Spleen (tissue), 11 donors: ENCODE measurements around the gene MEAK7. TPM values are rescaled to one million over a fixed set of nuclear protein-coding genes. Genes with fewer than 3 reads are reported as not detected.

ENCODE experiments used
- DNase-seq: peaks from one replicate; pipeline ENCODE4 v3.0.0-alpha.2; 2020
- H3K27ac ChIP-seq, 8 donors: fragments of 200-600 bp; sonication (generic) in 7 of 8; 1 replicate in 4 of 8; 2 replicates in 4 of 8; pipeline versions ENCODE4 v1.5.0 to v1.8.0; 2016 to 2021; ENCODE audit warnings: inconsistent platforms in 4 of 8, mild to moderate bottlenecking in 4 of 8, moderate library complexity in 1 of 8
- H3K27me3 ChIP-seq, 7 donors: fragments of 200-600 bp; sonication (generic) in 6 of 7; replicated peaks in 1 of 7; 1 replicate in 4 of 7; 2 replicates in 3 of 7; pipeline versions ENCODE4 v1.5.0 to v1.8.0; 2016 to 2021; ENCODE audit warnings: inconsistent platforms in 3 of 7, mild to moderate bottlenecking in 1 of 7
- H3K36me3 ChIP-seq, 6 donors: fragments of 200-600 bp; sonication (generic) in 5 of 6; 1 replicate in 4 of 6; 2 replicates in 2 of 6; pipeline versions ENCODE4 v1.5.0 to v1.8.0; 2016 to 2021; ENCODE audit warnings: inconsistent platforms in 2 of 6
- H3K4me1 ChIP-seq, 6 donors: fragments of 200-600 bp; sonication (generic) in 5 of 6; 1 replicate in 3 of 6; 2 replicates in 3 of 6; pipeline versions ENCODE4 v1.5.0 to v1.8.0; 2016 to 2021; ENCODE audit warnings: inconsistent platforms in 3 of 6
- H3K4me3 ChIP-seq, 8 donors: fragments of 200-600 bp; sonication (generic) in 7 of 8; 1 replicate in 4 of 8; 2 replicates in 4 of 8; pipeline versions ENCODE4 v1.5.0 to v1.8.0; 2016 to 2021; ENCODE audit warnings: inconsistent platforms in 4 of 8, mild to moderate bottlenecking in 4 of 8, moderate library complexity in 2 of 8
- H3K9me3 ChIP-seq, 8 donors: fragments of 200-600 bp; sonication (generic) in 7 of 8; 1 replicate in 4 of 8; 2 replicates in 4 of 8; pipeline versions ENCODE4 v1.5.0 to v1.8.0; 2016 to 2021; ENCODE audit warnings: inconsistent platforms in 4 of 8
- CTCF ChIP-seq, 11 experiments: fragments of 200-600 bp in 7 of 11; fragments of 450-650 bp in 4 of 11; sonication (generic) in 4 of 11; IDR thresholded peaks in 8 of 11; conservative IDR thresholded peaks in 3 of 11; 1 replicate in 7 of 11; 2 replicates in 4 of 11; pipeline versions ENCODE4 v1.4.0 to v1.8.0; 2016 to 2021; ENCODE audit warnings: antibody characterized with exemption in 11 of 11, inconsistent platforms in 4 of 11, mild to moderate bottlenecking in 1 of 11
- POLR2A ChIP-seq, 3 donors: fragments of 450-650 bp; IDR thresholded peaks; one replicate each; pipeline ENCODE4 v1.5.1; 2017; ENCODE audit warnings: antibody characterized with exemption in 3 of 3, mild to moderate bottlenecking in 1 of 3
- POLR2AphosphoS5 ChIP-seq, 3 donors: sonication (generic); formaldehyde crosslinking; IDR thresholded peaks; one replicate each; pipeline ENCODE4 v1.5.1; 2017; ENCODE audit warnings: antibody characterized with exemption in 3 of 3
- WGBS, 5 donors: extraction: QIAGEN DNeasy Blood & Tissue Kit in 3 of 5; methylation state at CpG; one replicate each; pipeline versions ENCODE4 v1.1.5 to v1.1.7; 2013 to 2018; 5-methylcytosine and 5-hydroxymethylcytosine counted together
- intact Hi-C: fragments of 100-400 bp; cut with DNase I; formaldehyde crosslinking; loops from one replicate; pipeline ENCODE4 v1.15.0; 2023; ENCODE audit warnings: low total_unique reads
- polyA plus RNA-seq, 3 donors: library from polyadenylated mRNA; stranded (reverse); fragments of 200-250 nt; gene quantifications; one replicate each; pipeline ENCODE4 v1.2.1, GENCODE V29; 2013
- total RNA-seq, 7 donors: library from RNA; depleted of rRNA in 3 of 7; stranded (reverse); fragments of >200 nt in 3 of 7; fragmentation: NEBNext Ultra II Directional in 4 of 7; extraction: Animal tissue kit (Norgen Biotek cat#: 25700) in 4 of 7; gene quantifications; one replicate each; pipeline versions ENCODE4 v1.1.0 to v1.2.1, GENCODE V29; 2016 to 2021
- donor health status: healthy with polysubstance abuse.
- donor health status: DM: no; HTN: no; CAD: no; lungs with moderate emphysema.
- donor health status: DM: no; HTN: no; CAD: no.
- donor health status: Bipolar disorder and iron deficiency.
- donor health status: healthy.
- donor health status: DM: no; HTN: no; CAD: no.
- donor health status: DM: yes; HTN: yes; CAD: no.

MEAK7 gene
- total and polyA plus RNA-seq, 10 donors, result 1.5 to 14.9 (median 10.2) TPM

GRCh38 chr16:84524346-84524920 is 20.0 kb upstream of the MEAK7 start:
- Histone ChIP-seq H3K27me3 (no peaks in the 10 kb centered on the region), H3K4me1 (peaks cover 9 to 62% (median 38%) of the 10 kb centered on the region in 6 donors), H3K9me3 (peaks cover 0 to 2% (median 1%) of the 10 kb centered on the region in 8 donors), H3K4me3 (no peak overlapping the region), H3K36me3 (no peaks in the 10 kb centered on the region), H3K27ac (peak overlapping the region in 5 of 8 donors; percentile 34 to 70 (median 52))
- no peak for DNase-seq
- 84 to 91% (median 85%) methylated on average over 10 to 14 of the region's 14 CpGs for WGBS, 5 donors
- intact Hi-C loops, result no loop called here
- TF ChIP-seq CTCF (IDR thresholded peaks at IDR 0.05 in 8 of 11, conservative IDR thresholded peaks at IDR 0.05 in 3 of 11), result no peak
- no peak for TF ChIP-seq POLR2A (IDR thresholded peaks at IDR 0.05)
- TF ChIP-seq POLR2AphosphoS5 (IDR thresholded peaks at IDR 0.05), result no peak

GRCh38 chr16:84521497-84521770 is 17.0 kb upstream of the MEAK7 start:
- no peaks in the 10 kb centered on the region for H3K9me3 ChIP-seq
- intact Hi-C loops, result no loop called here
- no peaks in the 10 kb centered on the region for H3K27me3 ChIP-seq
- TF ChIP-seq CTCF (IDR thresholded peaks at IDR 0.05 in 8 of 11, conservative IDR thresholded peaks at IDR 0.05 in 3 of 11), result no peak
- no peak for TF ChIP-seq POLR2AphosphoS5 (IDR thresholded peaks at IDR 0.05)
- no peak for TF ChIP-seq POLR2A (IDR thresholded peaks at IDR 0.05)
- WGBS, 5 donors, result 63 to 83% (median 70%) methylated on average over 4 of the region's 4 CpGs
- no peak overlapping the region for H3K4me3 ChIP-seq
- H3K4me1 ChIP-seq, result peaks cover 0 to 54% (median 24%) of the 10 kb centered on the region in 6 donors
- peak overlapping the region in 1 of 8 donors; percentile 19 for H3K27ac ChIP-seq
- H3K36me3 ChIP-seq, result no peaks in the 10 kb centered on the region
- DNase-seq, result no peak

GRCh38 chr16:84520725-84521496 is 16.5 kb upstream of the MEAK7 start:
- no peak overlapping the region for H3K4me3 ChIP-seq
- no peak for DNase-seq
- intact Hi-C loops, result no loop called here
- no peaks in the 10 kb centered on the region for H3K27me3 ChIP-seq
- WGBS, 5 donors, result 52 to 75% (median 70%) methylated on average over 17 of the region's 17 CpGs
- TF ChIP-seq POLR2A (IDR thresholded peaks at IDR 0.05), result no peak
- no peaks in the 10 kb centered on the region for H3K9me3 ChIP-seq
- H3K36me3 ChIP-seq, result no peaks in the 10 kb centered on the region
- H3K27ac ChIP-seq, result peak overlapping the region in 1 of 8 donors; percentile 19
- peaks cover 0 to 55% (median 21%) of the 10 kb centered on the region in 6 donors for H3K4me1 ChIP-seq

- Histone ChIP-seq H3K27me3 (no peaks in the 10 kb centered on the region), H3K9me3 (no peaks in the 10 kb centered on the region), H3K36me3 (no peaks in the 10 kb centered on the region), H3K4me1 (peaks cover 0 to 65% (median 30%) of the 10 kb centered on the region in 6 donors), H3K27ac (no peak overlapping the region), H3K4me3 (no peak overlapping the region)
- TF ChIP-seq POLR2A (IDR thresholded peaks at IDR 0.05) (no peak), POLR2AphosphoS5 (IDR thresholded peaks at IDR 0.05) (no peak), CTCF (IDR thresholded peaks at IDR 0.05 in 8 of 11, conservative IDR thresholded peaks at IDR 0.05 in 3 of 11) (no peak)
- 65 to 70% (median 69%) methylated on average over 7 to 11 of the region's 11 CpGs for WGBS, 5 donors
- DNase-seq, result no peak
- intact Hi-C loops, result no loop called here
Measured at GRCh38 chr16:84519855-84520254, 15.4 kb upstream of the MEAK7 start.
